NCI-H2171 treated with DMSO at 0.1 percent for 48 hours (cell line): ENCODE measurements around the gene GGT6.
"Not testable (repeated sequence)": the region's sequence is repeated elsewhere in the genome, so short reads cannot be mapped to it uniquely, and the experiment has no call there.

Source experiments
- DNase-seq: peaks from one replicate; lab custom pipeline; 2025; lab: John Stamatoyannopoulos, UW

GGT6 gene, protein sequence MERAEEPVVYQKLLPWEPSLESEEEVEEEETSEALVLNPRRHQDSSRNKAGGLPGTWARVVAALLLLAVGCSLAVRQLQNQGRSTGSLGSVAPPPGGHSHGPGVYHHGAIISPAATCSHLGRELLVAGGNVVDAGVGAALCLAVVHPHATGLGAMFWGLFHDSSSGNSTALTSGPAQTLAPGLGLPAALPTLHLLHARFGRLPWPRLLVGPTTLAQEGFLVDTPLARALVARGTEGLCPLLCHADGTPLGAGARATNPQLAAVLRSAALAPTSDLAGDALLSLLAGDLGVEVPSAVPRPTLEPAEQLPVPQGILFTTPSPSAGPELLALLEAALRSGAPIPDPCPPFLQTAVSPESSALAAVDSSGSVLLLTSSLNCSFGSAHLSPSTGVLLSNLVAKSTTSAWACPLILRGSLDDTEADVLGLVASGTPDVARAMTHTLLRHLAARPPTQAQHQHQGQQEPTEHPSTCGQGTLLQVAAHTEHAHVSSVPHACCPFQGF

DNA sequence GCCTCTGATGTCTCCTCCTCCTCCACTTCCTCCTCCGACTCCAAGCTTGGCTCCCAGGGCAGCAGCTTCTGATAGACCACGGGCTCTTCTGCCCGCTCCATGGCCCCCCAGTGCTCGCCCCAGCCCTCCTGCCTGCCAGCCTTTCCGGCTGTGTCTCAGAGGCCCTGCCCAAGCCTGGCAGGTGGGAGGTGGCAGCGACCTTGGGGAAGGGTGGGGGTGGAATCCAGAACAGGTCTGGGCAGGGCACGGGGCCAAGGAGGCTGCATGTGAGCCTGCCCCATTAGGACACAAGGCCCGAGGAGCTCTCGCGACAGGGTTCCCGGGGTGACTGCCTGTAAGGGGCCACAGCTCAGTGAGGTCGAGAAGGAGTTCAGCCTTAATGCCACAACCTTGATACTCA, at the start of gene GGT6:
Gene GGT6, minus strand, starts transcription at position 157 of the 400 bp plus-strand sequence. Its CDS starts 56 bp downstream, at position 101.
- DNase-seq: peak; percentile 47

DNA sequence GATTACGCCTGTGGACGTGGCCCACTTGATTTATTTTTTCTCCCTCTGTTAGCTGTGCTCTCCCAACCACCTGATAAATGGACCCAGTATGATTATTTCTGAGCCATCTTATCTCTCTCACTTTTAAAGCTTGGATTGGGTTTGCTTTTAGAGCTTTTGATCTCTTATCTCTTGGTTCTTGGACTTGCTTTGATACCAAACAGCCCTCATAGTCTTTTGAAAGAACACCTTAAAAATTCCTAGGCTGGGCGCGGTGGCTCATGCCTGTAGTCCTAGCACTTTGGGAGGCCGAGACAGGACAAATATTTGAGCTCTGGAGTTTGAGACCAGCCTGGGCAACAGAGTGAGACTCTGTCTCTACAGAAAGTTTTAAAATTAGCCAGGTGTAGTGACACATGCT, 49.8 kb upstream of the GGT6 start:
- no peak for DNase-seq

DNA sequence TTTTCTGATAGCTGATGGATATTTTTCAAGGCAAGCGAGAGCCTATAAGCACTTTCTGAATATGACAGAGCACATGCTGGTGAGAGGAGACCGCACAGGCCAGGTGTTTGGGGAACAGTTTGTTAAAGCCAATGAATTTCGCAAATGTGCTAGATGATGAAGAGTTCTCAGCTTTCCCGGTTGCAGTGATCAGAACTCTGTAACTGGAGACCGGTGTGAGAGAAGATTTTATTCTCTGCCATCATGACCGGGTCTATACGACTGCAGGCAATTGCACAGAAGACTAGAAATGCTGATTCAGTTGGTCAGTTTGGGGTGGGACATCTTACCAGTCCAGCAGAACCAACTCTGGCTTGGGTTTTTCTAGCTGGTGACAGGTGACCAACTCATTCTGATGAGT, 49.4 kb upstream of the GGT6 start:
- DNase-seq: no peak

DNA sequence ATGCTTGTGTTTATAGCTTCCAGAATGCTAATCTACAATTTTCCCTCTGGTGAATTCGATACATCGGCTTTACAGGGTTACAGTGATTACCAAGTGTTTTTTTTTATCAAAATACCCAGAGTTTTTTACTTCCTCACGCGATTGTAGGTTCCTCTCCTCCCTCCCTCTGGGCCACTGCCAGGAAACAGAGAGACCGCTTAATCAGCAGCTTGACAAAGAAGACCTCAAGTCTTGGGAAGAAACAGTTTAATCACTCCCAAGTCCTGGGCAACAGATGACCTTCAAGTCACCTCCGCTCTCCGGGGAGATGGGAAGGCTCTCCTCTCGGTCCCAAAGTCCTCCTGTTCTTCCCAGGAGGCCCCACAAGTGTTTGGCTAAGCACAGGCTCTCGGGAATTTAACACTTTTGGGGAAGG, 47.4 kb upstream of the GGT6 start:
- DNase-seq: peak; percentile 46

DNA sequence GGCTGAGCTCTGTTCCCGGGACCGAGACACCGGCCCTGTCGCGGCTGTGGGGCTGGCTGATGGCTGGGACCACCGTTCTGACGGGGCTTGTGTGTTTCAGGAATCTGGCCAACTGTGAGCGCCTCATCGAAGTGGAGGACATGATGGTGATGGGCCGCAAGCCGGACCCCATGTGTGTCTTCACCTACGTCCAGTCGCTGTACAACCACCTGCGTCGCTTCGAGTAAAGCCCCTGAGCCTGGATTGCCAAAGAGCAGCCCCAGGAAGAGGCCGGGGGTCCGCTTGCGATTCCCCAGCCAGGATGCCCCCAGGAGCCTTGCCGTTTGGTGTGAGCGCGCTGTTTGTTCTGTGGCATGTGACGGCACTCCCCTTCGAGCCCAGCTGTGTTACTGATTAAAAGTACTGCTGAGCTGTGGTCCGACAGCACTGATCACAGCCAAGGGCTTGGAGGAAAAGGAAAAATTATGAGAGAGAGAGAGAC, 46.9 kb upstream of the GGT6 start:
- no peak for DNase-seq

DNA sequence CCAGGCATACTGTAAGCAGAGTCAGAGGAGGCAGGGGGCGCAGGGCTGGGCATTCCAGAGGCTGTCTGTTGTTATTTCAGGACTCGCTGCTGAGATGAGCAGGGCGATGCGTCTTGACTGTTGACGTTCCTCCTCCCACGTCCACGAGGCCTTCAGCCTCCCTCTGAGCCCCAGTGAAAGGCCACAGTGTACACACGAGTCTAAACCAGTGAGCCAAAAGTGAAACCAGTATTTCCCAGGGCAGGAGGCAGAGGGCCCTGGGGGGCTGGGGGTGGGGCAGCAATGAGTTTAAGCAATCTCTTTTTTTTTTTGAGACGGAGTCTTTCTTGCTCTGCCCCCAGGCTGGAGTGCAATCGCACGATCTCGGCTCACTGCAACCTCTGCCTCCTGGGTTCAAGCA, 45.4 kb upstream of the GGT6 start:
- no peak for DNase-seq

DNA sequence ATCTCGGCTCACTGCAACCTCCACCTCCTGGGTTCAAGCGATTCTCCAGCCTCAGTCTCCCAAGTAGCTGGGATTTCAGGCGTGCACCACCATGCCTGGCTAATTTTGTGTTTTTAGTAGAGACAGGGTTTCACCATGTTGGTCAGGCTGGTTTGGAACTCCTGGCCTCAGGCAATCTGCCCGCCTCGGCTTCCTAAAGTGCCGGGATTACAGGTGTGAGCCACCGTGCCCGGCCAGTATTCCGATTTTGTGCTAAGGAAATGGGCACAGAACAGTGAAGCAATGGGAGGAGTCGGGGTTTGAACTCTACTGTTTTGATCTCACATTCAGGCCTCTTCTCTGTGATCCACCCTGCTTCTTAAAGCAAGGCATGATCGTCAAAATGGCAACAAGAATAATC, 44.4 kb upstream of the GGT6 start:
- not testable (repeated sequence) for DNase-seq

DNA sequence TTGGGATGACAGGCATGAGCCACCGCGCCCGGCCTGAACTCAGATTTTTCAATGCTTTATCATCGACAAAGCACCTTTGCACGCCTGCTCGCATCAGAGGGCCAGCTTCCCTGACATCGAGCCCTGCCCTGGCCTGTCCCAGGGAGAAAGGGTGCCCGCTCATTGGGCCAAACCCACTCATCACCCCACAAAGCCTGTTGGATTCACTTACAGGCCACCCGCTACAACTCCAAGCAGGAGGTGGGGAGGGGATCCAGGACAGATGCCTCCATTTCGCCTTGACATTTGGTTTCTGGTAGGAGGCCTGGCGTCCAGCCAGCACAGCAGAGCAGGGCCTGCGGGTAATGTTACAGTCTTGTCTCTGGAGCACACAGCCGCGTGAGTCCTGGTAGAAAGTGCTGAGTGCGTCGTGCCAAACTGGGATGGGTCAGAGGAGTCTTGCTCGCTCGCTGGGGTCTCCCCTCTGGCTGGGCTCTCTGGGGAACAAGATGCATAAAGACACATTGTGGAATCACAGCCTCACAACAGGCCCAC, 43.8 kb upstream of the GGT6 start:
- peak; percentile 99 for DNase-seq

DNA sequence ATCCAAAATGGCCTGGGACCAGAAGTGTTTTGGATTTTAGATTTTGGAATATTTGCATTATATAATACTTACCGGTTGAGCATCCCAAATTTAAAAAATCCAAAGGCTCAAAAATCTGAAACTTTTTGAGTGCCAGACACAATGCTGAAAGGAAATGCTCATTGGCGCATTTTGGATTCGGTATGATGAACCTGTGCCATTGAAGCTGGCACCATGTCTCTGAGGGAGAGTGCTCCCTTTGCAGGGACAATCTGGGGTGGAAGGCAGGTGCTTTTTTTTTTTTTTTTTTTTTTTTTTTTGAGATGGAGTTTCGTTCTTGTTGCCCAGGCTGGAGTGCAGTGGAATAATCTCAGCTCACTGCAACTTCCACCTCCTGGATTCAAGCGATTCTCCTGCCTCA, 41.7 kb upstream of the GGT6 start:
- no peak for DNase-seq

DNA sequence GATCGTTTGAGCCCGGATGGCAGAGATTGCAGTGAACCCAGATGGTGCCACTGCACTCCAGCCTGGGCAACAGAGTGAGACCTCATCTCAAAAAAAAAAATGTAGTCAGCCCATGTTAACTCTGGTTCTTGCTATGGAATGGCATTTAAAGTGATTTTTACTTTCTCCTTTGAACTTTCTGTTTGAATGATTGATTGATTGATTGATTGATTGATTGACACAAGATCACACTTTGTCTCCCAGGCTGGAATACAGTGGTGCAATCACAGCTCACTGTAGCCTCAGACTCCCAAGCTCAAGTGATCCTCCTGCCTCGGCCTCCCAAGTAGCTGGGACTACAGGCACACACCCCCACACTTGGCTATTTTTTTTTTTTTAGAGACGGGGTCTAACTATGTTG, 40.9 kb upstream of the GGT6 start:
- DNase-seq: no peak

DNA sequence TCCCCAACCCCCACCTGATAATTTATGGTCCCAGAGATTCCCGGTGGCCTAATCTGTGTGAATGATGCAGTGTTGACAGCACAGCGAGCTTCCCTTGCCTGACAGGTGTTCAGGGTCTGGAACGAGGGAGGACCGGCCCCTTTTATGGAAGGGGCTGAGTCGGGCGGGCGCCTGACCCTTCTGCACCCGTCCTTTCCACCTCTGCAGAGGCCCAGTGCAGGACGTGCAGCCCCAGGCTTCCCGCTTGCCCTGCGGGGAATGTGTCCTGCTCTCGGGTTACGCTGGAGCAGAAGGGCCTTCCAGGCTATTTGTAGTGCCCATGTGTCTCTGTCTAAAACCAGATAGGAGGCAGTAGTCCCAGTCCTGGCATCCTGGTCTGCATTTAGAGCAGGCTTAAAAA, 40.2 kb upstream of the GGT6 start:
- peak; percentile 70 for DNase-seq

DNA sequence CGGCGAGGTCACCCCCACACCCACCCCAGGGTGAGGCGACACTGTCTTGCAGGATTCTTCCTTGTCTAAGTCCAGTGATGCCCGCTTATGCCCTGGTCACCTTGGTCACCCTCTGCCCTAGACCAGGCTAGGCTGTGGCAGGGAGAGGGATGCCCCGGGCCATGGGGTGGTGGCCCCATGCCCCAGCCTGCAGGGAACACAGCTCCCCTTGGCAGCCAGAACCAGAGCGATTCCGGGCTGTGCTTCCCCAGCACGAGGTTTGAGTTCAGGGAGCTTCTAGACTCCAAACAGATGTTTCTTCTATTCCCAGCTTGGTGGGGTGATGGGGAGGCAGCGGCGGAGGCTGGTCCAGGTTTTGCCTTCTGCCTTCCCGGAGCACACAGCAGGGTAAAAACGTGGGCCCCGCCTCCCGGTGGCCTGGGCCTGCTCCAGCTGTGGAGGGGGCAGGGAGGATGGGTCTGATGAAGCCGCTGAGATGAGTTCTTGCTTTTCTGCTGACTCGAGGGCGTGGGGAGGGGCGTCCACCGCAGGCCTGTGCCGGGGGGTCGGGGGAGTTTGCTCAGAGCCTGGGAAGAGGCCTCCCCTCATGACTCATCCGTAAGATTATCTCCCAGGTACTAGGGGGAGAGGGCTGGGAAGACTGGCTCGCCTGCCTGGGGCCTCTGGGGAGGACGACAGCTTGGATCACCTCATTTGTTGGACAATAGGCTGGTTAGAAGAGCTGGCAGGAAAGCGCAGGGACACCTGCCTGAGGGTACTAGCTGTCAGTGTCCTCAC, 39.3 kb upstream of the GGT6 start:
- peak; percentile 93 for DNase-seq

DNA sequence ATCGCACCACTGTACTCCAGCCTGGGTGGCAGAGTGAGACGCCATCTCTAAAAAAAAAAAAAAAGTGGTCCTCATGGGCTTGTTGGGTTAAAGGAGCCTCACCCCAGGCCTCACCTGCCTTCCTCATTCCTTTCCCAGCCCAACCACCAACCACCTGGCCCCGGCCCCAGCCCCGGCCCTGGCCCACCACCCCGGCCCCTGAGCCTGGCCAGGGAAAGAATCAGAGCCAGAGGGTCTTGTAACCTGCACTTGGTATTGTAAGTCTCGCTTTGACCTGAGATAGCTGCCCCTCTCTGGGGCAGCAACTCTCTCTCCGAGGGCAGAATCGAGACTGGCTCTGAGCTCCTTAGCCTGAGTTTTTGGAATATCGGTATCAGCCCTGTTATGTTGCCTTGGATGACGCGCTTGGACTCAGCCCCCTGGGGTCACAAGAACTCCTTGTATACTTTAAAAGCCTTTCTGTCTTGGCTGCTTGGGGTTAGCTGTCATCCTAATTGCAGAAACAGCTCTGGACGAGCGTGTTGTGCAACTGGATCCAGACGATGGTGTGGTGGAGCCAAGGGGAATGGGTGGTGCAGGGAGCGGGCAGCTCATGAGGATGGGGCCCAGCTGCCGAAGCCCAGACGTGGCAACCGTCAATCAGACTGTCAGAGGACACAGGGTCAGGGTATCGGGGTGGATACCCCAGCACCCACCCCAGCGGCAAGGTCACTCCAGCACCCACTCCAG, 38.6 kb upstream of the GGT6 start:
- DNase-seq: no peak

DNA sequence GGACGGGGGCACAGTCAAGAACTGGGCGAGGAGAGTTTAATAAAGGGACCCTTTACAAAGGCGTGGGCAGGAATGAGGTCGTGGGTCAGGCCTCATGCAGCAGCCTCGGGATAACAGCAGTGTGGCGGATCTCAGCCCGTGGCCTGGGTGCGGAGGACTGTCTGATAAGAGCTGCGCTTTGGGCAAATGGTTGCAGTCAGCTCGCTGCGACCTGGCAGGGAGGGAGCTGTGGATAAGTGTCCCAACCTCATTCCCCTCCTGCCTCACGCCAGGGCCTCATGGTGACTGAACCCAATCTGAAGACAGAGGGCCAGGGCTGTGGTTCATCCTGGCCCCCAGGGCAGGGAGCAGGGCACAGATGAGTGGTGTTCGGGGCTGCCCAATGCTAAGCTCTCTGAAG, 37.6 kb upstream of the GGT6 start:
- no peak for DNase-seq

DNA sequence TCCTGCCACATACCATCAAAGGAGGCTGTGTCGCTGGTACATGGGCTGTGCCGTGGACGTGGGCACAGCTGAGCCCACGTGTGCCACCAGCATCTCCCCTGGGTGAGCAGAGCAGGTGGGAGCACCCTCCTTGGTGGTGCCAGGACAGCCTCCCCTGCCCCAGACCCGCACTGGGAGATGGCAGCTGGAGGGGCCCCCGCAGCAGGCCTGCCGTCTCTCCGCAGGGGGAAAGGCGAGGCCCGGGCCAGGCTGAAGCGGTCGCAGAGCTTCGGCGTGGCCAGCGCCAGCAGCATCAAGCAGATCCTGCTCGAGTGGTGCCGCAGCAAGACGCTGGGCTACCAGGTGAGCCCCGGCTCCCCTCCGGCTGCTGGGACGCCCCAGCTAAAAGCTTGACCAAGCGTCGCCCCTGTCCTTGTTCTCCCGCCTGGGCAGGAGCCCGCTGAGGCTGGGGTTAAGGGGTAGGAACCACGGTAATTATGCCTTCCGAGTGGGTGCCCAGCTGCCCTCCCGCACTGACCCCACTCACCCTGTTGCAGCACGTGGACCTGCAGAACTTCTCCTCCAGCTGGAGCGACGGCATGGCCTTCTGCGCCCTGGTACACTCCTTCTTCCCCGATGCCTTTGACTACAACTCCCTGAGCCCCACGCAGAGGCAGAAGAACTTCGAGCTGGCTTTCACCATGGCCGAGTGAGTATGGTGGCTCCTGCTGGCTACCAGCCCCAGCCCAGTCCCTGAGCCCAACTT, 36.4 kb upstream of the GGT6 start:
- DNase-seq: no peak

DNA sequence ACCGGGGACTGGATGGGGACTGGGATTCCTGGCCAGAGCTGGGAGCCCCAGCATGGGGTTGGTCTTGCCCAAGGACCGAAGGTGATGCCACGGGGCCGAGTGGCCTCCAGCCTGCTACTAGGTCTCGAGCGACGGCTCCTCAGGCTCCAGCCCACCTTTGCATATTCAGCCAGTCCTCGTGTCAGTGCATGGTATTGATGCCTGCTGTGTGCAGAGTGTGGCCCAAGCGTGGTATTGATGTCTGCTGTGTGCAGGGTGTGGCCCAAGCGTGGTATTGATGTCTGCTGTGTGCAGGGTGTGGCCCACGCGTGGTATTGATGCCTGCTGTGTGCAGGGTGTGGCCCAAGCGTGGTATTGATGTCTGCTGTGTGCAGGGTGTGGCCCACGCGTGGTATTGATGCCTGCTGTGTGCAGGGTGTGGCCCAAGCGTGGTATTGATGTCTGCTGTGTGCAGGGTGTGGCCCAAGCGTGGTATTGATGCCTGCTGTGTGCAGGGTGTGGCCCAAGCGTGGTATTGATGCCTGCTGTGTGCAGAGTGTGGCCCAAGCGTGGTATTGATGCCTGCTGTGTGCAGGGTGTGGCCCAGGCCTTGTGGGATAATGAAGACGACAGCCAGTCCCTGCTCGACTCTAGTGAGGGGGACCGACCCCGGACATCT, 35.4 kb upstream of the GGT6 start:
- not testable (repeated sequence) for DNase-seq

DNA sequence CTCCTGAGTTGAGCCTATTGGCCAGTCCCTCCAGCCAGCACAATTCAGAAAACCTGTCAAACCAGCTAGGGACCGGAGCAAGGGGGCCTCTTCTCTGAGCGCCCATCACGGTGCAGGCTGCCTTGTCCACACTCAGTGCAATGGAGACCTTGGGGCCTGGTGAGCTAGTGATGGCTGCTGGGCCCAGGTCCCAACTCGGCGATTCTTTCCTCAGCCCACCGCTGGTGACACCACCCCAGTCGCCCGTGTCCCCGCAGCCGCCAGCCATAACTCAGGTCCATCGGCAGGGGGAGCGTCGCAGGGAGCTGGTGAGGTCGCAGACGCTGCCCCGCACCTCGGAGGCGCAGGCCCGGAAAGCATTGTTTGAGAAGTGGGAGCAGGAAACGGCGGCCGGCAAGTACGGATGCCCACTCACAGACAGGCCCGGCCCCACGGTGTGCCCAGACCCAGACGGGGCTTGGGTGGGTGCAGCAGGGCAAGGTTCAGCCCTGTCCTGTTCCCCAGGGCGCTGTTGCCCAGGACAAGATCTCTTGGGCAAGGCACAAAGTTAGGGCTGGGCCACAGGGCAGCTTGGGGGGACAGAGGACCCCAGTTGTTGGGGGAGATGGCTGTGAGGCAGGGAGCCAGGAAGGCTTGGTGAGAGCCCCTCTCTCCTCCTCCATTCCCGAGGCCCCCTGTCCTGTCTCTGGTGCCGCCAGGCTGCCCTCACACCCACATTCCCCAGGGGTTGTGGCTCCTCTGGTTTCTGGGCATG, 34.7 kb upstream of the GGT6 start:
- no peak for DNase-seq

DNA sequence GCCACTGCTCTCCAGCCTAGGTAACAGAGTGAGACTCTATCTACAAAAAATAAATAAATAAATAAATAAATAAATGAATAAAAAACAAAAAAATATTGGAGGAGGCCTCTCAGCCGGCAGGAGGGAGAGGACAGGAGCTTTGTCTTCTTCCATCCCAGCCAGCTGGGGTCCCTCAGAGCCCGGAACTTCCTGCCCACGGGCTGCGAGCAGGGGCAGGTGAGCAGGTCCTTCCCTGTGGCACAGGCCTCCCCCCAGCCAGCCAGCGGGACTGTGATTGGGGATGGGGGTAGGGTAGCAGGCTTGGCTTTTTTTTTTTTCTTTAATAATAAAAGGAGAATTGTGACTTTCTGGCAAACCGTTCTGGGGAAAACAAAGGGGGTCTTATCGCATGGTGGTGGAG, 34.0 kb upstream of the GGT6 start:
- no peak for DNase-seq

DNA sequence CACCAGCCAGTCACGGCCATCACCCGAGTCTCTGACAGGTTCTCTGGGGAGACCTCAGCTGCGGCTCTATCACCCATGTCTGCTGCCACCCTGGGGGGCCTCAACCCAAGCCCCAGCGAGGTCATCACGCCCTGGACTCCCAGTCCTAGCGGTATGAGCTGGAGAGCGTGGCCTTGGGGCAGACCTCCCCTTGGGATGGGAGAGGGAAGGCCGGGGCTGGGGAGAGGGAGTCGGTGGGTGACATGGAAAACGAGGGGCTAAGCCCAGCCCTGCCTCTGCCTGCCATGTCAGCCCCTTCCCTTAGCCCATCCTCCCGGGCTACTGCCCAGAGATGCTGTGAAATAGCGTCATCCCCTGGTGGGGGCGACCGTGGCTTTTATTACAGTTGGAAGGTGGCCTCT, 32.6 kb upstream of the GGT6 start:
- no peak for DNase-seq
